Dermis microvascular lymphatic vessel endothelial cell (primary cell): ENCODE results near the gene CHD1L. TPM values are rescaled to one million over a fixed set of nuclear protein-coding genes. Genes with fewer than 3 reads are reported as not detected.
"Not testable (repeated sequence)": the region's sequence is repeated elsewhere in the genome, so short reads cannot be mapped to it uniquely, and the experiment has no call there.

ENCODE experiments used
- DNase-seq, 2 donors: peaks; one replicate each; pipeline versions ENCODE4 v3.0.0 to v3.0.0-alpha.2; 2010; ENCODE audit warnings: low read depth in 2 of 2
- total RNA-seq: library from RNA; depleted of rRNA; stranded (reverse); fragments of >200 nt; gene quantifications from 2 replicates; pipeline ENCODE4 v1.2.1, GENCODE V29; 2014

CHD1L gene
- total RNA-seq, result 24.9 and 34.7 TPM in 2 replicates

- peak; percentile 84 to 97 for DNase-seq
Observed at GRCh38 chr1:147242449-147243227, at the start of gene CHD1L. CHD1L (plus strand) TSS chr1:147242684; CDS start chr1:147242704, 20 bp downstream.

GRCh38 chr1:147197324-147197723, 45.2 kb upstream of the CHD1L start:
- not testable (repeated sequence) for DNase-seq

DNA sequence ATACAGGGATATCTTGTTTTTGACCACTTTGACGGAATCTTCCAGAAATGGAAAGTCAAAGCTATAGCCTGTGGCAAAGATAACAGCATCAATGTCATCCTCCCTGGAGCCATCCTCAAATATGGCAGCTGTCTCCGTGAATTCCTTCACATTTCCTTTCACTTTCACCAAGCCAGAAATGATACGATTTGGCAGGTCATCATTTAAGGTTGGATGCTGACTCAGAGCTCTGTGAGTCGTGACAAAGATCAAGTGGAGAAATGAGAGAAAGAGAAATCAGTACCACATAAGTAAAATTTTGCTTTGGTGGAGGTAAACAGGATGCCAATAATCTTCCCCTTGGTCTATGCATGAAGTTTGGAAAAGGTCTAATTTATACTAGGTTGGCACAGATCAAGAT, 41.2 kb upstream of the CHD1L start:
- no peak for DNase-seq

GRCh38 chr1:147201786-147202185, 40.7 kb upstream of the CHD1L start:
- DNase-seq, result no peak

DNA sequence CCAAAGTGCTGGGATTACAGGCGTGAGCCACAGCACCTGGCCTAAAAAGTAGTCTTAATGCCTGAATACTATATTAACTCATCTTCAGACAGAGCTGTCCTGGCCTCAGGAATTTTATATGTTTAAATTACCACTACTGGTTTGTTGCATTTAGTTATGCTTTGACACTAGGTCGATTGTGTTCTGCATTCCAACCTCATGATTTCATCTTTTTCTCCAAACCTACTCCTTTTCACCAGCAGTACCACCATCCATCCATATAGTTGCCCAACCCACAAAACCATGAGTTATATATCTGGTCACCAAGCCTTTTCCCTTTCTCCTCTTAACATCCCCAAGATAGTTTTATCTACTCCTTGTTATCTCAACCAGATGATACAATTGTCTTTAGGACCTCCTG, 39.9 kb upstream of the CHD1L start:
- no peak for DNase-seq

DNA sequence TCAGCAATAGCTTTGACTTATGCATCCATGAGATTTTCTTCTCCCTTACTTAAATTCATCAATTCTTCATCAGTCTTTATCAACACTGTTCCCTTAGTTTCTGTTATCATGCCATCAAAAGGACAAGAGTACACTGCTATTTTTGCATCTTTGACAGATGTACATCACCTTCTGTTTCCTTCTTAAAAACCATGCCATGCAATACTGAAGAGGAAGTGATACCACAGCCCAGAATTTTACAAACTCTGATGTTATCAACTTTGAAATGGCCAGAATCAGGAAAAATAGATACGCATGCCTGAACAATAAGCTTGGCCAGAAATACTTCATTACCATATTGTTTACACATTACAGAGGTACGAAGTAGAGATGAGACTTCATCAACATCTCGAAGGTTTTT, 38.4 kb upstream of the CHD1L start:
- DNase-seq, result no peak

- no peak for DNase-seq
Observed at GRCh38 chr1:147207192-147207591, 35.3 kb upstream of the CHD1L start.

DNA sequence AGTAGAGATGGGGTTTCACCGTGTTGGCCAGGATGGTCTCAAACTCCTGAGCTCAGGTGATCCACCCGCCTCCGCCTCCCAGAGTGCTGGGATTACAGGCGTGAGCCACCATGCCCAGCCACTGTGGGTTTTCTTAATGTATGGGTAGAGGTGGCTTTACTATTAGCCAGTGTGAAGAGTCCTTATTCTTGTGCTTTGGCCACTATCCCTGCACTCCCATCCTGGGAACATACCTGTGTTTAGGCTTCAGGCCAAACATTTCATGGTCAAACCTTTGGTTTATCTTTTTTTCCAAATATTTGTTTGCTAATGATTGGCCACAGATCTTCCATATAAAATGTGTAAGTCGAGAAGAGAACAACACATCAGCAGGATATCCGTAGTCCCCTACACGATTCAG, 33.9 kb upstream of the CHD1L start:
- no peak for DNase-seq

DNA sequence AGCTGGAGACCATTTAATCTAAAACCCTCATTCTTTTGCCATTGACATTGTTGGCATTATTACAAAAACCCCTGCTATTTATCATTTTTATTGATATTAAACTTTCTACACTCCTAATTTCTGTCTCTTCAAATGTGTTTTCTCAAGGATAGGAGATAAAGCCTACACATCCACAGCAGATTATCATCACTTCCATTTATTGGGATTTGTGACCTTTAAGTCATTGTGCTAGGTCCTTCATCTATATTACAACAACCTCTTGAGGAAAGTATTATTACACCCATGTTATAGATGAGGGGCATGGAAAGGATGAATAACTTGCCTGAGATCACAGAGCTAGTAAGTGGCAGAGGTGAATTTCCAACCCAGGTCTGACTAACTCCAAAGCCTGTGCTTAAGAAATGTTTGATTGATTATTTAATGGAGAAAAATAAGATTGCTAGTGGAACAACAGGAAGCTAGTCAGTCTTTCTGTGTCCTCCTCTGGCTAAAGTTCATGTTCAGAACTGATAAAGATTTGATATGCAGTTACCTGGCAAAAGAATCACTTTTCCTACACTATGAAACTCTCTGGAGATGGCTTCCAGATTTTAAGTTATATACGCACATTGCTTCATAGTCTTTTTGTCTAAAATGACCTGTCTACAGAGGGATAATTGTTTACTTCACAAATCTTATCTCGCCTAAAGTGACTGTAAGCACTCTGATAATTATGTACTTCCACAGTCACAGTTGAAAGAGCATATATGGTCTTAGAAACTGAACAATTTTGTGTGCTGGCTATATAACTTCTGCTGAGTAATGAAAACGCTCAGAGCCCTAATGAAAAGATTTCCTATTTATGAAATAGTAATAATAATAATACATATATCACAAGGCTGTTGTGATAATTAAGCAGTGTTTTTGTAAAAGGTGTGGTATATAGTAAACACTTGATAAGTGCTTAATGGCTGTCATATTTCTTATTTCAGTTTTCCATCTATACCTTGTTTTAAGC, 32.4 kb upstream of the CHD1L start:
- DNase-seq, result no peak

- no peak for DNase-seq
Observed at GRCh38 chr1:147210987-147211386, 31.5 kb upstream of the CHD1L start.

- no peak for DNase-seq
Observed at GRCh38 chr1:147211577-147211976, 30.9 kb upstream of the CHD1L start.

GRCh38 chr1:147213271-147213670, 29.2 kb upstream of the CHD1L start:
- DNase-seq, result no peak

- no peak for DNase-seq
Observed at GRCh38 chr1:147214325-147214724, 28.2 kb upstream of the CHD1L start.

DNA sequence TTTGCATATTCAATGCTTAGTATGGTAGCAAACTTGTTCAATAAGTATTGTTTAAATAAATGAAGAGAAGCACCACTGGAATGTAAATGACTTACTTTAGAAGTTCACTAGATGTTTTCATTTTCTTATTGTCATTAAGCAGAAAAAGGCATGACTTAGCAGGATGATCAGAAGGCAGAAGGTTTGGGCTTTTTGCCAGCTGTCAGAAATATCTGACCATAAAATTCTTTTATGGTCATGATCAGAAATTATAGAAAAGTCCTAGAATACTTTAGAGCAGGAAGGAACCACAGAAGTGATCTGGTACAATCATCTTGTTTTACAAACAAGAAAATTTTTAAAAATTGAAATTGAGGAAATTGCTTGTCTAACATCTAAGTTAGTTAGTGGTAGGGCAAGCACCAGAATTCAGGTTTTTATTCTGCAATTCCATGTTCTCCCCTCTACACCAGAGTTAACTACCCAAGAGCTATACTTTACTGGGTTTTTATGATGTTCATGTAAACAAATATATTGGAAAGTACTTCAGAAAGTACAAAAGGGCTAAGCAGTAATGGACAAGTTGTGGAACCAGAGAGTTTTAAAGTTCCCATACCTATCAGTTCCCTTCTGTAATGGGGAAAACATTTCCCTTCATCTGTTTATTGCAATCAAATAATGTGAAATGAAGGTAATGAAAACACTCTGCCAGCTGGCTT, 27.5 kb upstream of the CHD1L start:
- peak in 1 of 2 donors; percentile 9 for DNase-seq

- no peak for DNase-seq
Observed at GRCh38 chr1:147215540-147215916, 27.0 kb upstream of the CHD1L start.

DNA sequence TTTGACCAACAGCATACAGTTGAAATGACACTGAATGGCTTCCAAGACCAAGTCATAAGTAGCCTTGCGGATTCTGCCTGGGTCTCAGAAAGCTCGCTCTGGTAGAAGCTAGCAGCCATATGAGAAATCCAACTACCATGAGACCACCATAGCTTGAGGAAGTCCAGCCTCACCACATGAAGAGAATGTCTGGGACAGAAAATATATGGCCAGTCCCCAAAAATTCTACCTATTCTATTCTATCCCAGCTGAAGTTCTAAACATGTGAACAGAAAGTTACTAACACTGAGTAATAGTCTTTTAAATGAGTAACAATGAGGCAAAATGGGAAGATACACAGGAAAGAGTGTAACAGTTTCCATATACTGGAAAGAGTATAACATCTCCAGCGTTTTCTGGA, 26.4 kb upstream of the CHD1L start:
- no peak for DNase-seq

DNA sequence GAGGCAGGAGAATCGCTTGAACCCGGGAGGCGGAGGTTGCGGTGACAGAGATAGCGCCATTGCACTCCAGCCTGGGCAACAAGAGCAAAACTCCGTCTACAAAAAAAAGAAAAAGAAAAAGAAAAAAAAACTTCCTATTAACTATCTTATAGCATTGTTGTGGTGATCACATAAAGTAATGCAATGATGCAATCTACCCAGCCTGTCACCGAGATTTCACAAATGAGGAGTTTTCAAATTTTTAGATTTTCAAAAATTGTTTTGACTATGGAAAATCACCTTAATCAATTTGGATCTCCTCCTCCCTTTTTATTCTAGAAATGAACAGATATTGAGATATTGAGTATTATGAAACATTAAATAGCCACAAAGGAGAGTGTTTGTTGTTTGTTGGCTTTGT, 25.3 kb upstream of the CHD1L start:
- DNase-seq, result no peak

DNA sequence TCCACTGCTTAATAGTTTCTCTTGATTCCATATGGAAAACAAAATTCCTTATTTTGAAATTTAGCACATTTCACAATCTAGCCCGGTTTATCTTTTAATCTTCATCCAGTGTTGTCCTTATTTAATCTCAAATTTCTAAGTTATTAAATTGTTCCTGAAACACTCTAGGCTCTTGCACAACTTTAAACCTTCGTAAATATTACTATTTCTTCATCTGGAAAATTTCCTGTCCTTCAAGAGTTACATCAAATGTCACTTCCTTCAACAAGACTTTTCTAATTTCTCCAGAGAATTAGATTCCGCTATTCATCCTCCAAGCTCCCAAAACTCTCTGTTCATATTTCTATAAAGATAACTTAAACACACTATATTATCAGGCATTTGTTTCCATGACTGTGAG, 23.9 kb upstream of the CHD1L start:
- no peak for DNase-seq

DNA sequence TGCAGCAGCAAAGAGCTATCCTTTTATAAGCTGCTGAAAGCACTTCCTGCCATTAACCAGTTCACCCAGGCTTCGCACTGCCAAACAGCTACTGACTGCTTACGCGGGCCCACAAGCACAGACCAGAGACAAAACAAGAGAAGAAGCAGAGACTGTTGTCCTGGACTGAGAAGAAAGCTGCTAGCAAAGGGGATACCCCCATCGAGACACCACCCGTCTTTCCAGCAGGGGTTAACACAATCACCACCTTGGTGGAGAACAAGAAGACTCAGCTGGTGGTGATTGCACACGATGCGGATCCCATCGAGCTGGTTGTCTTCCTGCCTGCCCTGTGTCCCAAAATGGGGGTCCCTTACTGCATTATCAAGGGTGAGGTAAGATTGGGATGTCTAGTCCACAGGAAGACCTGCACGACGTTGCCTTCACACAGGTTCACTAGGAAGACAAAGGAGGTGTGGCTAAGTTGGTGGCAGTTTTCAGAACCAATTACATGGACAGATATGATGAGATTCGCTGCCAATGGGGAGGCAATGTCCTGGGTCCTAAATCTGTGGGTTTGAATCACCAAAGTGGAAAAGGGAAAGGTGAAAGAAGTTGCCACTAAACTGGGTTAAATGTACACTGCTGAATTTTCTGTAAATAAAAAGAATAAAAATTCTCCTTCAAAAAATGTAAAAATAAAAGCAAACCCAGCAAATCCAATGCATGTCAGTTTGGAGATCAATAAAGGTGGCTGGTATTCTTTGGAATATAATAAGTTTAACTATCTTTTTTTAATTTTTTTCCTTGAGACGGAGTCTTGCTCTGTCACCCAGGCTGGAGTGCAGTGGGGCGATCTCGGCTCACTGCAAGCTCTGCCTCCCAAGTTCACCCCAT, 18.5 kb upstream of the CHD1L start:
- no peak for DNase-seq

- DNase-seq, result peak in 1 of 2 donors; percentile 50
Observed at GRCh38 chr1:147225193-147225730, 17.2 kb upstream of the CHD1L start, which contains the start of gene FMO5. FMO5 (minus strand) TSS chr1:147225339; CDS start chr1:147225029, 310 bp downstream.
